Measurements from ENCODE around the gene HSD11B1L.

DNA sequence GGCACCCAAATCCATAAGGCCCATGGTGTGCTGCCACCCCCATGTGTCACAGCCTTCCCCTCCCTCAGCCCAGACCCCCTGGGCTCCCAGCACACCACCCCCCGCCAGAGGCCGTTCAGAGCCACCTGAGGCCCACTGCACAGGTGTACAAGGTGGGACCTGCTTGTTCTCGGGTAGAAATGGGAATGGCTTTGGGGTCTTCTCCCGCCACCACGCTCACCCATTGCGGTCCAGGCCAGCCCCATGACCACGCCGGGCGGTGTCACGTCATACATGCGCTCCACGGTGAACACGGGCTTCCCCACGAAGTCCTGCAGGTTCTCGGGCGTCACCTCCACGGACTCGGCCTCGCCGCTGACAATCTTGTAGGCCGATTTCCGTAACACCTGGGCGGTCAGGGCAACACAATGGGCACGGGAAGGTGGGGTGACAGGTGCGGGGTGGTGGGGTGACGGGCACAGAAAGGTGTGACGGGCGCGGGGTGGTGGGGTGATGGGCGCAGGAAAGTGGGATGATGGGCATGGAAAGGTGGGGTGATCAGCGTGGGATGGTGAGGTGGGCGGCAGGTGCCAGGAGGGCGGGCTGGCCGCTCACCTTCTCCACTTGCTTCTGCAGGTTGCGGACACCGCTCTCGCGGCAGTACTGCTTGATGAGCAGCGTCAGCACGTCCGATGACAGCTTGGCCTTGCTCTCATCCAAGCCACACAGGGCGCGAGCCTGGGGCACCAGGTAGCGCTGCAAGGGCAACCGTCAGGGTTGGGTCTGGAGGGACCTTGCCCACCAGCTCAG is 13.5 kb downstream of the HSD11B1L start:
- TF ChIP-seq, protein P1, sequence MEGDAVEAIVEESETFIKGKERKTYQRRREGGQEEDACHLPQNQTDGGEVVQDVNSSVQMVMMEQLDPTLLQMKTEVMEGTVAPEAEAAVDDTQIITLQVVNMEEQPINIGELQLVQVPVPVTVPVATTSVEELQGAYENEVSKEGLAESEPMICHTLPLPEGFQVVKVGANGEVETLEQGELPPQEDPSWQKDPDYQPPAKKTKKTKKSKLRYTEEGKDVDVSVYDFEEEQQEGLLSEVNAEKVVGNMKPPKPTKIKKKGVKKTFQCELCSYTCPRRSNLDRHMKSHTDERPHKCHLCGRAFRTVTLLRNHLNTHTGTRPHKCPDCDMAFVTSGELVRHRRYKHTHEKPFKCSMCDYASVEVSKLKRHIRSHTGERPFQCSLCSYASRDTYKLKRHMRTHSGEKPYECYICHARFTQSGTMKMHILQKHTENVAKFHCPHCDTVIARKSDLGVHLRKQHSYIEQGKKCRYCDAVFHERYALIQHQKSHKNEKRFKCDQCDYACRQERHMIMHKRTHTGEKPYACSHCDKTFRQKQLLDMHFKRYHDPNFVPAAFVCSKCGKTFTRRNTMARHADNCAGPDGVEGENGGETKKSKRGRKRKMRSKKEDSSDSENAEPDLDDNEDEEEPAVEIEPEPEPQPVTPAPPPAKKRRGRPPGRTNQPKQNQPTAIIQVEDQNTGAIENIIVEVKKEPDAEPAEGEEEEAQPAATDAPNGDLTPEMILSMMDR (IDR thresholded peaks at IDR 0.05; ENCODE audit: insufficient read depth, low read length, poor library complexity, severe bottlenecking), result no peak
- no peak for TF ChIP-seq EZH2phosphoT487 (conservative IDR thresholded peaks at IDR 0.05; ENCODE audit: low read length)
